GM21723 (cell line): Measurements from ENCODE around the gene CTDP1.

Experiments
- ATAC-seq: cut with Tn5 transposase; IDR thresholded peaks from one replicate; pipeline ENCODE4 v1.9.1; 2021; ENCODE audit warnings: mild to moderate bottlenecking, moderate library complexity; ENCODE audit not compliant: unreplicated experiment

CTDP1 gene

GRCh38 chr18:79679552-79680099 is at the start of gene CTDP1:
CTDP1 (plus strand) TSS chr18:79679803; CDS start chr18:79679948, 145 bp downstream.
- peak; percentile 68 for ATAC-seq

DNA sequence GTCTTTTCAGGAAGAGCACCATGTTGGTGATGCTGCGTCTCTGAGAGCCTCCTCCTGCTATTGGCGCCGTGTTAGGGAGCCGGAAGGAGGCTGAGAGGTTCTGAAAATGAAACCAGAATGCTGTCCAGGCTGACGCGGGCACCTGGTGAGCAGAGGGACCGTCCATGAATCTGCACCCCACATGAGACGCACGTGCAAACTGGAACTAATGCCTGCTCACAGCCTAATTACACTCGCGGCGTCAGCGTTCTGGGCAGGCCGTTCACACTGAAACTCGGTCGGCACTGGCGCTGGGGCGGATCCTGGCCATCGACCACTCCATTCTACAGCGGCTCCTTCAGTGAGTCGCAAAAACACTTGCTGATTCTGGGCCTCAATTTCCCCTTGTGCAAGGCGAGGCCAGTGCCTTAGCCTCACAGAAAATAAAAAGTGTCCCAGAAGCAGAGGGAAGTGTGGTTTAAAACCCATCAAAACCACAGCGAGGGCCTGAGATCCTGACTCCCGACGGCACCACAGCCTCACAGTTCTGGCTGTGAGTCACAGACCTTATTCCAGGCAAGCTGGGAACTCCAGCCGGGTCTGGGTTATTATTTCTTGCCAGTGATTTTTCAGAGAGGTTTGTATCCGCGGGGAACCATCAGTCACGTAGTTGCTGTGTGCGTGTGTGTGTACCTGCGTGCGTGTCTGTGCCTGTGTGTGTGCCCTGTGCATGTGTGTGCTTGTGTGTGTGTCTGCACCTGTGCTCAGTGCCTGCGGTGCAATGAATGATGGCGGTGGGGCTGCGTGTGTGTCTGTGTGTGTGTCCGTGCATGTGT is 49.1 kb upstream of the CTDP1 start:
- no peak for ATAC-seq

DNA sequence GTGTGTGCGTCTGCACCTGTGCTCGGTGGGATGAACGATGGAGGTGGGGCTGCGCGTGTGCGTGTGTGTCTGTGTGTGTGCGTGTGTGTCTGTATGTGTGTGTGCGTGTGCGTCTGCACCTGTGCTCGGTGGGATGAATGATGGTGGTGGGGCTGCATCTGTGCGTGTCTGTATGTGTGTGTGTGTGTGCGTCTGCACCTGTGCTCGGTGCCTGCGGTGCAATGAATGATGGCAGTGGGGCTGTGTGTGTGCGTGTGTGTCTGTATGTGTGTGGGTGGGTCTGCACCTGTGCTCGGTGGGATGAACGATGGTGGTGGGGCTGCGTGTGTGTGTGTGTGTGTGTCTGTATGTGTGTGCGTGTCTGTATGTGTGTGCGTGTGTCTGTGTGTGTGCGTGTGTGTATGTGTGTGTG is 48.5 kb upstream of the CTDP1 start:
- no peak for ATAC-seq

DNA sequence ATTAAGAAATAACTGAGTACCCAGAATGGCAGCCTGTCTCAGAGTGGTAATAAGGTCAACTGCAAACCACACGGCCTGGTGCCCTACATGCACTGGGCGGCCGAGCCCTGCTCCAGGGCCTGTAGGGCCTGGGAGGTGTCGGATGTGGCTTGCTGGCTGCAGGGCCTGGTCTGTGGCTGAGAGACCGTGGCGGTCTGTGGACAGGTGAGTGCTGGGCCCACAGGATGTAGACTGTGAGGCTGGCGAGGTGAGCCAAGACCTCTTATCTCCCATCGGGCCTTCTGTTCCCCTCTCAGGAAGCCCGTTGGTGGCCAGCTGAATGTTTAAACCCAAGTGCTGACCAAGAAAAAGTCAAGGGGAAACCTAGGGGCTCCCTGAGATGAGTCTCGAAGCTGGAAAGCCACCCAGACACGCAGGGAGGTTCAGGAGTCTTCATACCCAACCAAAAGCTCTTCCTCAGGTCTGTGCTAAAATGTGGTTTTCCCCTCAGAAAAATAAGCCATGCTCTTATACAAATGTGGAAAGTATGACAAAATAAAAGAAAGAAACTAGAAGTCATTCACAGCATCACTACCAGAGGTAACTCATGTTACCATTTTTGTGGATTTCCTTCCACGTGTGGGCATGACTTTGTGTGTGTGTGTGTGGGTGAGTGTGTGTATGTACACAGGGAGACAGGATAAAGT is 47.7 kb upstream of the CTDP1 start:
- ATAC-seq, result no peak

DNA sequence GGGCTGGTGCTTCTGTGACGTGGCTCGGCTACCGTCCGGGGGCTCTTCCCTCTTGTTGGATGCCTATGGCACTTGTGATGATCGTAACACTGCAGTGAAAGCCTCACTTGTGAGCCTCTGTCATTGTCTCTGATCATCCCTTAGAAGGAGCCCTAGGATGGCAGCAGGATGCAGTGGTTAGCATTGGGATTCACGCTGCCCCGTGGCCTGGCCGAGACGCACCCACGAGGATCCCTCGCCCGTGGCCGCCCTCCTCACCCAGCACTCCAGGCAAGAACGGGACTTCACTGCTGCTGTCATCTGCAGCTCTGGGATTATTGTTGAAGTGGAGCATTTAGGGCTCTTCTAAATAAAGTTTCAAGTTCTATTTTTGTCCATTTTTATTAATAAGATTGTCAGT is 46.8 kb upstream of the CTDP1 start:
- no peak for ATAC-seq

DNA sequence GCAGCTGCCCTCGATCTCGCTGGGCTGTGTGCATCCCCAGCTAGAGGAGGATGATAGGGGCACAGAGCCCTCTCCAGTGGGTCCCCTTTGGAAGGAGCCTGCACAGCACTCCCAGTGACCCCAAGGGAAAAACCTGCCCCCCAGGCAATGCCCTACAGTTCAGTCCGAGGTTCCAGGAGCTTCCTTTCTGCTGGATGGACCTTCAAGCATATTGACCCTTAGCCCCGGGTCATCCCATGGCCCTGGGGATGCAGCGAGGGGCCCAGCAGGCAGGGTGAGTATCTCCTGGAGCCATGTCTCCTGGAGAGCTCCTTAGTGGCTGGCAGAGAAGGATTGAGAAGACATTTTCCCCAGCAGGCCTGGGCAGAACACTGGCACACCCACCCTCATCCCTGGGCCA is 45.4 kb upstream of the CTDP1 start:
- no peak for ATAC-seq

- ATAC-seq, result no peak
Observed at GRCh38 chr18:79634593-79635426, 44.8 kb upstream of the CTDP1 start.

- no peak for ATAC-seq
Observed at GRCh38 chr18:79635427-79635726, 44.2 kb upstream of the CTDP1 start.

DNA sequence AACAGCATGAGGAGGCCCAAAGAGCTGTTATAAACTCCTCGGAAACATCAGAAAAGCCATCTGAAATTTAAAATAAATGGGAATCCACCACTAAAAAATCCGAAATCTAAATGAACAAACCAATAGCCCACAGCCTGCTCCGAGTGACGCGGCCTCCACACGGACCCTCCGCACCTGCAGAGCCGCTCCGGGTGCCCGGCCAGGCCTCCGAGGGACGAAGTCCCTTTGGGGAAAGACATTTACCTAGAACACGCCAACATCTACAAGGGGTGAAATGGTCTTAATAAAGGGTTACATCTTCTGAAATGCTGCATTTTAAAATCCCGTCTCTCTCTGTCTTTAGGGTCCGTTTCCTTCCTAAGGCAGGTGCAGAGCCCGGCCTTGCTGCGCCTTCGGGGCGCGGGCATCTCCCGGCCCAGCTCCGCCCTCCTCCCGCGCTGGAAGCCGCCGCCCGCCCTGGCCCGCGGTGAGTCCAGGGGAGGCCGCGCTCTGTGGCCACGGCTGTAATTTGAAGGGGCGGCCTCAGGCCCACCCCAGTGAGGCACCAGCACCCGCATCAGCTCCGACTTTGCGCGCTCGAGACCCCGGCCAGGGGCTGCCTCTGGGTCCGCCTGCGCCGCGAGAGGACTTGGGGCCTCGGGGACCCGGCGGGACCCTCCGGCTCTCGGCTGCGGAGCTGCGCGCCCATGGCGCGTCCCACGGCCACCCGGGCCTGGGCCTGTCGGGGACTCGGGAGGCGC is 42.3 kb upstream of the CTDP1 start:
- ATAC-seq, result no peak

GRCh38 chr18:79637921-79638909 is 41.4 kb upstream of the CTDP1 start:
- no peak for ATAC-seq

DNA sequence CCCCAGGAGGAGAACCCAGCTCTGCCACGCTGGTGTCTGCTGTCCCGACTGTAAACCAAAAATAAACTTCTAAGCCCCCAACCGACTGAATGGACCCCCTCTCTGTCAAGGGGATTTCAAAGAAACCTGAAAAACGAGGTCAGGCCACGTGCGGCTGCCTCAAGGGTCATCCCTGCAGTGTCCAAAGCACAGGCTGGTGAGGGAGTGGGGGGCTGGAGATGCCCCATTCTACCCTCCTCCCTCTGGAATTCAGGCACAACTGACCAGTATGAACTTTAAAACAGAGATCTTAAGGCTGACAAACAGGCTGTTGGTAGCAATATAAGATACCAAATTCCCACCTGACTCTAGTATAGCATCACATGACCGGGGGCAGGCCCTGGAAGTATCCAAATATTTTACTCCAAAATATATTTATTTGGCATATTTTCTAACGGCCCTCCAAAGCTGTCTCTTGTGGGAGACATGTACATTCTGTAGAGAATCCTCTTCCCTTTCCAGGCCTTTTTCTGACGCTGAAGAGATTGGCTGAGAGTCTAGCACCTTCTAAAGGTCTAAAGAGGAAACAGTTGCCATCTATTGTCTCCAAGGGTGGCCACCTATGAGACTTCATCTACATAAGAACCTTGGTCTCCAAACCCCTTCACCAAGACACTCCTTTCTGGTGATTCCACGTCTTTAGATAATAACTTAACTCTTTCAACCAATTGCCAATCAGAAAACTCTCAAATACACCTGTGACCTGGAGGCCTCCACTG is 40.4 kb upstream of the CTDP1 start:
- no peak for ATAC-seq

DNA sequence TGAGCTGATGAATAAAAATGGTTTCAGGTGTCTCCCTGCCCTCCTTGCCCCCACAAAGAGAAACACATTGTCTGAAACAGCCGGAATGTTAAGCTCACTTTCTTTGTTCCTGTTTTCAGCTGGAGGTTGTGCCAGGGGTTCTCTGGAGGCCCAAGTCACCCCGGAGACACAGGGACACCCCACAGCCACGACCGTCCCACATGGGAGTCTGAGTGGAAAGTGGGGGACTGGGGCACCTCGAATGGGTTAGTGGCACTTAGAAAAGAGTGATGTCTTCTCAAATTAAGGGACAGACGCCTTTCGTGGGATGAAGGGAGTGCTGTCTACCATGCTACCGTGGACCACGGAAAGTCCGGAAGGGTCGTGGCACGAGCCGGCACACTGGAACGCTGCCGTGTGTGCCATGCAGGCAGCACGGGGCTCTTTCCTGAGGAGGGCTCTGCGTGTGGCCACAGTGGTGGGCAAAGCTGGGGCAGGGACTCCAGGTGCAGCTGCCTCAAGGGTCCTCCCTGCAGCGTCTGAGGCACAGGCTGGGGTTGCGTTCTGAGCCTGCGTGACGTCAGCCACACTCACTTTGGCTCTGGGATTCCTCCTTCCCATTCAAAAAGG is 39.4 kb upstream of the CTDP1 start:
- no peak for ATAC-seq

DNA sequence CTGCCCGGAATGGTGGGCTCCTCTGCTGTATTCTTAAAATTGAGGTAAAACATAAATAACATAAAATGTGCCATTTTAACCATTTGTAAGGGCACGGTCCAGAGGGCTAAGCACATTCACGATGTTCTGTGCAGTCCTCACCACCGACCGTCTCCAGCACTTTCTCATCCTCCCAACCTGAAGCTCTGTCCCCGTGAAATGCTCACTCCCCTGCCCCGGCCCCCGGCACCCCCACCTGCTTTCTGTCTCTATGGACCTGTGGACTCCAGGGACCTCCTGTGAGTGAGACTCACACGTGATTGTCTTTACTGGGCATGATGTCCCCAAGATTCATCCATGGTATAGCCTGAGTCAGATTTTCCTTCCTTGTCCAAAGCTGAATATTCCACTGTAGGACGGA is 38.7 kb upstream of the CTDP1 start:
- no peak for ATAC-seq

DNA sequence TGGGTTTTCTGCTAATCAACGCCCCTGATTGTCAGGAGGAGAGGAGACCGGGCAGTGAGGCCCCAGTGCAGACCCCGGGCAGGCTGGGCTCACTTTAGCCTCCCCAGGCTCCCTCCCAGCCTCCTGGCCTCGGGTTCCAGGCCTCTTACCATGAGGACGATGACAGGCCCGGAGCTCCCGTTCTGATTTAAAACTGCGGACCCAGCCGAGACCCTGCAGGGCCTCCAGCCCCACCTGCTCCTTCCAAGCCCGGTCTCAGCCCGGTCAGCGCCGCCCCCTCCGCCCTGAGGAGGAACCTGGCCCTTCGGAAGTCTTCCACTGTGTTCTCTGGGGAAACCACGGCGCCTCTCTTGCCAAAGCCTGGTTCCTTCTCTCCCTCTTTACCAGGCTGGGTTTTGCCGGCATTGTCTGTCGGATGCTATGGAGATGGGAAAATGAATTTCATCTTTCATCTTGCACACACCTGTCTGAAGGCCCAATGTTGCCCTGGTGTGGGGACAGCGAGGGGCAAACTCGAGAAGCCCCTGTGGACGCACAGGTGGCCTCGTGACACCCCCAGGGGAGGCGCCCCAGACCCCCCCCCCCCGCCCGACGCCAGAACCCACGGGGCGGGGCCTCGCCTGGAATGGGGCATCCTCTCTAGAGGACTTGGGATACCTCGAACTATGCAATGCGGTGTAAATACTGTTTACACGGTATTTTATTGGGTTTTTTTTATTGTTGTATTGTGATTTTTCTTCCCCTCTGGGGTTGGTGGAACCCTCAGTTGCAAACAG is 37.7 kb upstream of the CTDP1 start:
- no peak for ATAC-seq

DNA sequence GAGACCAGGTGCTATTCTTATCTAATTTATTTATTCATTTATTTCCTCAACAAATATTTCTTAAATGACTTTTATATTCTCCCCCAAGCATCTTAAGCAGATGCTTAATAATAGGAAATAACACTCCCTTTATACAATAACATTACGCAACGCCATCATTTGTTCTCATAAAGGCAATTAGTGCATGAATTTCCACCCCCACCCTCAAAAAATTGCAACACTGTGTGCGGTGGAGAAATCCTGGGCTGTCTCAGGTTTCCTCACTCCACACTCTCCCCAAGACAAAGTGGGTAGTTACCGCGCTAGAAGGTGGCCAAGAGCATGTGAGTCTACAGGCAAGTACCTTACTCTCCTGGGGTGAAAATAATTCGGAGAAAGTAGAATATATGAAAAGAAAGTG is 37.0 kb upstream of the CTDP1 start:
- ATAC-seq, result no peak

DNA sequence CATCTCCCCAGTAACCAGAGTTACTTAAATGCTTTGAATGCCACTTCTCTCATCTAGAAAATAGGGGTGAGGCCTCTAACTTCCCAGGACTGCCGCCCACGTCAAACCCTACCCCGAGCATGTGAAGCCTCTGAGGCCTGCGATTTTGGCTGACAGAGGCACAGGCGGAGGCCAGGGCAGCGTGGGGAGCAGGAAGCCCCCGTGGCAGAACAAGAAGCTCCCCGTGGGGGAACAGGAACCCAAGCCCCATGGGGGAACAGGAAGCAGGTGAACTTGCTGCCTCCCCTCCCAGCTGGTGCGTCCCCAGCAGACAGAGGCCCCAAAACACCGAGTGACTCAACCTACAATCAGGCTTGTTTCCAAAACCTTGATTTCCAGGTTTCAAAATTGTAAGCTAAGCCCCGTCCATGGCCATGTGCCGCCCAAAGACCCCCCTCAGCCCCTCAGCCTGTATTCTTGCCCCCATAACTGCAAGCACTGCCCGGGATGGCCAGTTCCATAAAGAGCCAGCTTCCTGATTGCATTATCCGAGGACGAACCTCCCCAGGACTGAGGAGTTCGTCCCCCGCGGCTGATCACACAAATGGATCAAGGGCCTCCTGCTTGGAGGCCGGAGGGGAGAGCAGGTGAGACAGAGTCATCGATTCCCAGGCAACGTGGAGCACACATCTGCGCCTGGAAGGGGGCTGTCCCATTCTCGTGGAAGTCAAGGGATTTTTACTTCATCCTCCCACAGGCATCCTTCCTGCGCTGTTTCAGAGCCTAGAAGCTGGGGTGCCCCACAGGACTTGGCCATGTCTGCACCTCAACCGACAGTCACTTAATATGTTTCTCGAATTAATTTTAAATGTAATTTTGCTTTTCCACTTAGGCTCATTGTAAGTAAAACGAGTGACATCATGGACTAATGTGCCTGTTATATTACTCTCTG is 36.3 kb upstream of the CTDP1 start:
- no peak for ATAC-seq
